H9 (cell line): ENCODE measurements around the gene TNFSF8. TPM values are rescaled to one million over a fixed set of nuclear protein-coding genes. Genes with fewer than 3 reads are reported as not detected.

ENCODE experiments used
- DNase-seq: peaks from one replicate; pipeline ENCODE4 v3.0.0-alpha.2; 2017
- H2AFZ ChIP-seq: one replicate; pipeline ENCODE4 v1.6.1; 2013; ENCODE audit warnings: mild to moderate bottlenecking, low read length, control low read depth, moderate library complexity
- H2AK5ac ChIP-seq: 2 replicates; pipeline ENCODE4 v1.6.1; 2013; ENCODE audit warnings: low read length, control low read depth, mixed read lengths; ENCODE audit not compliant: insufficient read length
- H2BK120ac ChIP-seq: one replicate; pipeline ENCODE4 v1.6.1; 2013; ENCODE audit warnings: low read depth, mild to moderate bottlenecking, low read length, control low read depth, inconsistent platforms; ENCODE audit not compliant: poor library complexity, severe bottlenecking
- H2BK12ac ChIP-seq: 2 replicates; pipeline ENCODE4 v1.6.1; 2013; ENCODE audit warnings: low read length, control low read depth, mixed read lengths, low read depth; ENCODE audit not compliant: insufficient read length
- H2BK15ac ChIP-seq: 2 replicates; pipeline ENCODE4 v1.6.1; 2013; ENCODE audit warnings: low read depth, low read length, control low read depth
- H2BK20ac ChIP-seq: one replicate; pipeline ENCODE4 v1.6.1; 2013; ENCODE audit warnings: low read depth, mild to moderate bottlenecking, low read length, control low read depth, inconsistent platforms; ENCODE audit not compliant: poor library complexity, severe bottlenecking
- H2BK5ac ChIP-seq: 2 replicates; pipeline ENCODE4 v1.6.1; 2013; ENCODE audit warnings: low read length, control low read depth, mixed read lengths; ENCODE audit not compliant: insufficient read length
- H3K14ac ChIP-seq: 2 replicates; pipeline ENCODE4 v1.6.1; 2013; ENCODE audit warnings: low read length, control low read depth; ENCODE audit not compliant: insufficient read depth
- H3K18ac ChIP-seq: 2 replicates; pipeline ENCODE4 v1.6.1; 2013; ENCODE audit warnings: low read depth, mild to moderate bottlenecking, mixed read lengths, low read length, control low read depth; ENCODE audit not compliant: insufficient read length
- H3K23ac ChIP-seq: 2 replicates; pipeline ENCODE4 v1.6.1; 2013; ENCODE audit warnings: low read length, control low read depth, mixed read lengths, low read depth; ENCODE audit not compliant: insufficient read length
- H3K23me2 ChIP-seq: 2 replicates; pipeline ENCODE4 v1.6.1; 2013; ENCODE audit warnings: low read depth, mild to moderate bottlenecking, mixed read lengths, low read length, control low read depth; ENCODE audit not compliant: insufficient read length, poor library complexity, severe bottlenecking
- H3K27ac ChIP-seq: 2 replicates; pipeline ENCODE4 v1.5.1; 2013; ENCODE audit warnings: low read length, control low read depth, mixed read lengths, low read depth; ENCODE audit not compliant: insufficient read length
- H3K27me3 ChIP-seq: 2 replicates; pipeline ENCODE4 v1.6.1; 2013; ENCODE audit warnings: low read length, control low read depth, inconsistent platforms; ENCODE audit not compliant: insufficient read depth
- H3K4ac ChIP-seq: 2 replicates; pipeline ENCODE4 v1.6.1; 2013; ENCODE audit warnings: low read depth, mild to moderate bottlenecking, control low read depth, inconsistent platforms, low read length, moderate library complexity
- H3K4me1 ChIP-seq: 2 replicates; pipeline ENCODE4 v1.6.1; 2013; ENCODE audit warnings: low read length, control low read depth, inconsistent platforms; ENCODE audit not compliant: insufficient read depth
- H3K4me2 ChIP-seq: 2 replicates; pipeline ENCODE4 v1.6.1; 2013; ENCODE audit warnings: low read length, control low read depth, mixed read lengths; ENCODE audit not compliant: insufficient read length, insufficient read depth
- H3K56ac ChIP-seq: 2 replicates; pipeline ENCODE4 v1.6.1; 2013; ENCODE audit warnings: low read depth, mild to moderate bottlenecking, mixed read lengths, low read length, control low read depth; ENCODE audit not compliant: insufficient read length
- H3K79me1 ChIP-seq: 2 replicates; pipeline ENCODE4 v1.6.1; 2013; ENCODE audit warnings: low read depth, mild to moderate bottlenecking, moderate library complexity, low read length, control low read depth, inconsistent platforms; ENCODE audit not compliant: insufficient read depth, poor library complexity, severe bottlenecking
- H3K79me2 ChIP-seq: 2 replicates; pipeline ENCODE4 v1.6.1; 2013; ENCODE audit warnings: low read length, control low read depth, inconsistent platforms; ENCODE audit not compliant: insufficient read depth
- H3K9ac ChIP-seq: 2 replicates; pipeline ENCODE4 v1.6.1; 2013; ENCODE audit warnings: low read length, control low read depth, mixed read lengths; ENCODE audit not compliant: insufficient read length; ENCODE audit errors: extremely low read depth
- H3K9me3 ChIP-seq: one replicate; pipeline ENCODE4 v1.6.1; 2013; ENCODE audit warnings: low read depth, low read length, inconsistent platforms; ENCODE audit not compliant: control insufficient read depth
- H3T11ph ChIP-seq: one replicate; pipeline ENCODE4 v1.6.1; 2013; ENCODE audit warnings: mild to moderate bottlenecking, low read length, control low read depth, inconsistent platforms
- H4K20me1 ChIP-seq: one replicate; pipeline ENCODE4 v1.6.1; 2013; ENCODE audit not compliant: control insufficient read depth, insufficient read length, insufficient read depth
- H4K5ac ChIP-seq: 2 replicates; pipeline ENCODE4 v1.6.1; 2013; ENCODE audit warnings: low read depth, mild to moderate bottlenecking, mixed read lengths, low read length, control low read depth; ENCODE audit not compliant: insufficient read length
- H4K8ac ChIP-seq: replicated peaks from 2 replicates; pipeline ENCODE4 v1.6.1; 2013; ENCODE audit warnings: low read length, control low read depth, mixed read lengths, low read depth; ENCODE audit not compliant: insufficient read length
- H4K91ac ChIP-seq: 2 replicates; pipeline ENCODE4 v1.6.1; 2013; ENCODE audit warnings: low read depth, mild to moderate bottlenecking, moderate library complexity, mixed read lengths, low read length, control low read depth; ENCODE audit not compliant: insufficient read length
- H3K27ac Mint-ChIP-seq, 3 experiments: 2 replicates in 2 of 3; 3 replicates in 1 of 3; pipeline ENCODE4 v1.8.0; 2020 to 2021; ENCODE audit warnings: mixed read lengths in 3 of 3, mild to moderate bottlenecking in 1 of 3, moderate library complexity in 1 of 3
- H3K27me3 Mint-ChIP-seq: 2 replicates; pipeline ENCODE4 v1.8.0; 2021; ENCODE audit warnings: low read depth, mild to moderate bottlenecking, moderate library complexity, mixed read lengths
- H3K36me3 Mint-ChIP-seq, 3 experiments: 2 replicates in 2 of 3; 3 replicates in 1 of 3; pipeline ENCODE4 v1.8.0; 2020 to 2021; ENCODE audit warnings: low read depth in 3 of 3, mixed read lengths in 3 of 3; ENCODE audit not compliant: insufficient read depth in 1 of 3
- H3K4me1 Mint-ChIP-seq, 2 experiments: 2 replicates each; pipeline ENCODE4 v1.8.0; 2020; ENCODE audit warnings: mixed read lengths in 2 of 2
- H3K4me3 Mint-ChIP-seq, 2 experiments: 2 replicates in 1 of 2; 3 replicates in 1 of 2; pipeline ENCODE4 v1.8.0; 2020 to 2021; ENCODE audit warnings: mild to moderate bottlenecking in 2 of 2, mixed read lengths in 2 of 2, moderate library complexity in 1 of 2
- H3K9me3 Mint-ChIP-seq, 2 experiments: 2 replicates in 1 of 2; 3 replicates in 1 of 2; pipeline ENCODE4 v1.8.0; 2020; ENCODE audit warnings: mild to moderate bottlenecking in 2 of 2, mixed read lengths in 2 of 2, moderate library complexity in 1 of 2
- CTCF ChIP-seq: fragments of 200-600 bp; sonication (generic); conservative IDR thresholded peaks from 3 replicates; pipeline ENCODE4 v1.8.0; 2021; ENCODE audit warnings: antibody characterized with exemption, mild to moderate bottlenecking
- WGBS: extraction: QIAGEN DNeasy Blood & Tissue Kit; methylation state at CpG from one replicate; pipeline ENCODE4 v1.1.7; 2013; ENCODE audit warnings: missing lambda C conversion rate, low lambda C conversion rate, mixed read lengths; ENCODE audit not compliant: insufficient read length; ENCODE audit errors: extremely low coverage; 5-methylcytosine and 5-hydroxymethylcytosine counted together
- total RNA-seq: library from RNA; stranded (reverse); gene quantifications from 2 replicates; pipeline ENCODE4 v1.2.1, GENCODE V29; 2021

Gene TNFSF8
- total RNA-seq, 1 experiment from 2014 or later = not detected

GRCh38 chr9:114883709-114884108, 46.7 kb downstream of the TNFSF8 start:
- Mint-ChIP-seq H3K36me3 (peaks cover 0 to 3% (median 1%) of the 10 kb centered on the region in 3 experiments; a peak in 2 of 7 replicates), H3K4me1 (peaks cover 5 to 7% of the 10 kb centered on the region in 2 experiments), H3K9me3 (peaks cover 3 to 4% of the 10 kb centered on the region in 2 experiments; a peak in 2 of 5 replicates), H3K4me3 (no peak overlapping the region), H3K27me3 (peaks cover under 1% of the 10 kb centered on the region), H3K27ac (no peak overlapping the region)
- H3K4me1 ChIP-seq = no peaks in the 10 kb centered on the region
- H2BK20ac ChIP-seq = no peak overlapping the region
- H3K4me2 ChIP-seq = no peak overlapping the region
- no peak overlapping the region for H3T11ph ChIP-seq
- no peak overlapping the region for H2AFZ ChIP-seq
- no peak overlapping the region for H3K4ac ChIP-seq
- no peak overlapping the region for H3K9ac ChIP-seq
- no peak overlapping the region for H3K56ac ChIP-seq
- WGBS = no CpG with 5 or more reads among the region's 1 CpG
- DNase-seq = no peak
- no peaks in the 10 kb centered on the region for H3K79me2 ChIP-seq
- H3K9me3 ChIP-seq = no peaks in the 10 kb centered on the region
- H2BK15ac ChIP-seq = no peak overlapping the region
- no peak overlapping the region for H4K8ac ChIP-seq
- H2BK12ac ChIP-seq = no peak overlapping the region
- no peaks in the 10 kb centered on the region for H3K79me1 ChIP-seq
- H3K27me3 ChIP-seq = no peaks in the 10 kb centered on the region
- no peaks in the 10 kb centered on the region for H4K20me1 ChIP-seq
- no peaks in the 10 kb centered on the region for H3K23me2 ChIP-seq
- H3K23ac ChIP-seq = no peak overlapping the region
- no peak overlapping the region for H2AK5ac ChIP-seq
- no peak overlapping the region for H4K91ac ChIP-seq
- no peak overlapping the region for H2BK5ac ChIP-seq
- no peak overlapping the region for H3K18ac ChIP-seq
- no peak overlapping the region for H3K27ac ChIP-seq
- no peak overlapping the region for H4K5ac ChIP-seq
- H2BK120ac ChIP-seq = no peak overlapping the region
- TF ChIP-seq CTCF = no peak
- no peak overlapping the region for H3K14ac ChIP-seq
